GM21619 (cell line): ENCODE results near the gene VWA3A.
"Not testable (repeated sequence)": the region's sequence is repeated elsewhere in the genome, so short reads cannot be mapped to it uniquely, and the experiment has no call there.

Source experiments
- ATAC-seq: cut with Tn5 transposase; IDR thresholded peaks from one replicate; pipeline ENCODE4 v1.9.1; 2021; ENCODE audit not compliant: unreplicated experiment

VWA3A gene

DNA sequence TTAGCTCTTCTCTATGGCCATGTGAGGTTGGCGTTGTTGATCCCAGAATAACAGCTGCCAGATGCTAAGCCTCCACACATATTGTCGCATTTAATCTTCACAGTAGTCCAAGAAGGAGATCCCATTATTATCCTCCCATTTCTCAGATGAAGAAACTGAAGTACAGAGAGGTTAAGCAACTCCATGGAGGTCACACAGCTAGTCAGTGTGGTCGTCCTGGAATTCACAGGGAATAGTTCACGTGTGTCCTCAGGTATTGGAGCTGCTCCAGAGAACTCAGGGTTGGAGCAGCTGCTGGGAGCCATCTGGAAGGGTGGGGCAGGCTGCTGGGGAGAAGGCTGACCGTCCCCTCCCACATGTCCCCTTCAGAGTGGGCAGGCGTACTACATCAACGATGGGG is 89.5 kb downstream of the VWA3A start:
- no peak for ATAC-seq

DNA sequence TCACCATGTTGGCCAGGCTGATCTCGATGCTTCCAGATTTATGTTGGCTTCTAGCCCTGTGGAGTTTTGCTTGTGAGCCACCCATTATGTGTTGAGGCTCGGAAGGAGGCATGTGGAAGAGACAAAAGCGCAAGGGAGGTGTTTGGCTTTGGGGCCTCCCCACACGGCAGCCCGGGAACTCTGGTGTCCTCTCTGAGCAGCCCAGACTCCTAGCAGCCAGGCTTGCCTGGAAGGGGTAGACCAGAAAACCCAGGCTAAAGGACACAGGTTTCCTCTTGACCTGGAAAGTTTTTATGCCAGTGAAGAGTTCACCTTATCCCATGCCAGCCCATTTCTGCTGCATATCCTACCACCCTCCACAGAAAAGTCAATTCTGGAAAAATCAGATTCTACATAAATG is 91.0 kb downstream of the VWA3A start:
- ATAC-seq, result no peak

DNA sequence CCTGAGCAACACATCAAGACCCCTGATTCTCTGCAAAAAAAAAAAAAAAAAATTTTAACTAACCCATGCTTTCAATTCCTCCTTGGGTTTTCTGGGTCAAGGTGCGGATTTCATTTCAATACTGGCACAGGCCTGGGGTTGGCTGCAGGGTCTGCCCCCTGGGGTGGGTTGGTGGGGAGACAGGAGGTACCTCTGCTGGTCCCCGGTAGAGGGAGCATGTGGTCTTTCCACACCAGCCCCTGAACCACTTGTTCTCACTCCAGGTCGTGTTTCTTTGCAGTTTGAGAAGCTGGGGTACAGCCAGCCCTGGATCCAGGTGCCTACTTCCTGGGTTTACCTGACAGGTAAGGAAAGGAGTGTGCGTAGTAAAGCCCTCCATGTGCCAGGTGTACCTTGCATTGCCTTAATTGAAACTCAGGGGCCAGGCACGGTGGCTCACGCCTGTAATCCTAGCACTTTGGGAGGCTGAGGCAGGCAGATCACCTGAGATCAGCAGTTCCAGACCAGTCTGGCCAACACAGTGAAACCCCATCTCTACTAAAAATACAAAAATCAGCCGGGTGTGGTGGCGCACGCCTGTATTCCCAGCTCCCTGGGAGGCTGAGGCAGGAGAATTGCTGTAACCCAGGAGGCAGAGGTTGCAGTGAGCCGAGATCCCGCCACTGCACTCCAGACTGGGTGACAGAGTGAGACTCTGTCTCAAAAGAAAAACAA is 91.7 kb downstream of the VWA3A start:
- ATAC-seq, result no peak

DNA sequence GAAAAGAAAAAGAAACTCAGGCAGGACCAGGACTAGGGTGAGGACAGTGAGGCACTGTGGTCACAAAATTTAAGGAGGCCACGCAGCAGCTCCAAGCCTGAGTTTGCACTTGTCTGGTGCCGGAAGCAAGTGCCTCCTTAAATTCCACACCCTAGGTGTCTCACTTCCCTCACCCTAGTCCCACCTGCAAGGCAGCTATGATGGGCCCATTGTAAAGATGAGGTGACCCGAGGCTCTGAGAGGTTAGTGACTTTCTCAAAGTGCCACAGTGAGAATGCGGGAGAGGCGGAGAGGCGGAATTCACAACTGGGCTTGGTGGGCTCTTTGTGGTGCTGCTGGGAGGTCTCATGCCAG is 92.3 kb downstream of the VWA3A start:
- ATAC-seq, result no peak

DNA sequence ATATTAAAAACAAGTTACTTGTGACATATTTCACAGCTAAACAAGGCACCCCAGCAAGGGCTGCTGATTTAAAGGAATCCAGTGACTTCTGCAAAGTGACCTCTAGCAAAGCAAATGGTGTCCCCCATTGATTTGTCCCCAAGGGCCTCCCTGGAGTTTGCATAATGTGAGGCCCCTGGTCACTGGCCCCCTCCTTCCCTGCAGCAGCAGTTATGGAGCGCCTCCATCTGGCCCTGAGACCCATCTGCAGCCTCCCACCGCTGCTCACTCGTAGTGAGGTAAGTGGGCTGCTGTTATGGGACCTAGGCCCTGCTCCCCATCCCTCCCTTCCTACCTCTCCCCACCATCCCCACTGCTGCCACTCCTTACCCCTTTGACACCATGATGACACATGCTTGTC is 94.2 kb downstream of the VWA3A start:
- no peak for ATAC-seq

DNA sequence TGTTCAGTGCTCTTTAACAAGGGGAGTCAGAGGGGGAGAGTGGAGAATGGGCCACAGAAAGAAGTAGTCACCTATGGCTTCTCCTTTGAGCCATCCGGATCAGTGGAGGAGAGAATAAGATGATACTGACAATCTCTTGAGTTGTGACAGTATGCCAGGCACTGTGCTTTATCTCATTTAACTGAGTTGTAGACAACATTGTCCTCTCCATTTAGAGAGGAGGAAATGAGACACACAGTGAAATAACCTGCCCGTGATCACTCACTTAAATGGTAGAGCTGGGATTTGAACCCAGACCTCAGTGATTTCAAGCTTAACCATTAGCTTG is 95.9 kb downstream of the VWA3A start:
- no peak for ATAC-seq

DNA sequence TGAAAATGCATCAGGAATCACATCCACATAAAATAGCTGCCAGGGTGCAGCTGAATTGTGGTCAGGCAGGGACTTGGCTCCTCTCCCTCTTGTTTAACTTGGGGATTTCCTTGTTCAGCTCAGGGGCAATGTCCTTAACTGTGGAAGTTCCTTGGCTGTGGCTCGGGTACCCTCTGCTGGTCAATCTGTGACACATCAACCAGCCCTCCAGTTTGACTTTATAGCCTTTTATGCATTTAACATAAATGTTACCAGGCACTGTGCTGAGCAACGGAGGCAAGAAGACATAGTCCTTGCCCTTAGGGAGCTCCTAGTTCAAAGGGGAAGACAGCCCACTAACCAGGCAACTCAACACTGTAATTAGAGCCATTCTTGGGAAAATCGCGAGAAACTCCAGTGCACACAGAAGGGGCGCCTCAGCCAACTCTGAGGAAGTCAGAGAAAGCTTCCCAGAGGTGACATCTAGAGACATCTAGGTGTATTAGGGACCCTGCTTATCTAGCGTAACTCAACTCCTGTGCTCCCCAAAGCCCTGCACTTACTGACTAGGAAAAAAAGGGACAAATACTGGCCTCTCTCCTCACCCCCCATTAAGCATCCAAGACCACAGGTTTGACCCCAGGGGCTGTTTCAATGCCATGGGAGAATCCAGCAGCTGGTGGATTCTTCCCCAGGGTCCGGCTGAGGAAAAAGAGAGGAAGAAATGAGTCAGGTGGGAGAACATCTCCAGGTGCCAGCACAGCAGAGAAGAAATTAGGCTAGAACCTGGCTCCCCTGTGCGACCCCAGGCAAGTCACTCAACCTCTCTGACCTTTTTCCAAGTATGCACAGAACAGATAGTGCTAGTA is 96.5 kb downstream of the VWA3A start:
- ATAC-seq, result no peak

DNA sequence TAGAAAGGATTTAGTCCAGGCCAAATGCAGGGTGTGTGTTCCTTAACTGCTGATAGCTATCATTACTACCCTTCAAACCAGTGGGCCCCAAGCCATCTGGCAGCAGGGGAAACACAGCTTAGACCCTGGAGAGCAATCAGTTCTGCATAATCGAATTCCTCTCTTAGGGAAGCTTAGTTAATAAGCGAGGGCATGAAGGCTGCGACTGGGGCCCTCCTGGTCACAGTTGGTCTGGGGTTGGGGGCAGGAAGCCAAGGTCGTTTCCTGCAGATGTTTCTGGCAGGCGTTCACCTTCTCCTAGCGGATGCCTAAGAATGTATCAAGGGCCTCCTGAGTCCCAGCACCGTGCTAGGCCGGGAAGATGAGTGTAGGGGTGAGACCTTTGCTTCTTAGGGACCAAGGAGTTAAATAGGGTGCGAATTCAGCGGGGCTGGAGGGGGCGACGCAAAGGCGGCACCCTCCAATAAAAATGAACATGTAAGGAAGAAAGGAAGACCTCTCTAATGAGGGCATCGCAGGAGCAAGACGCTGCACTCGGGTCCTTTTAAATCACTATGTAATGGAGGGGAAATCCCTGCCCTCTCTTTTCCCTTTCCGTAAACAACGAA is 97.2 kb downstream of the VWA3A start:
- ATAC-seq, result no peak

DNA sequence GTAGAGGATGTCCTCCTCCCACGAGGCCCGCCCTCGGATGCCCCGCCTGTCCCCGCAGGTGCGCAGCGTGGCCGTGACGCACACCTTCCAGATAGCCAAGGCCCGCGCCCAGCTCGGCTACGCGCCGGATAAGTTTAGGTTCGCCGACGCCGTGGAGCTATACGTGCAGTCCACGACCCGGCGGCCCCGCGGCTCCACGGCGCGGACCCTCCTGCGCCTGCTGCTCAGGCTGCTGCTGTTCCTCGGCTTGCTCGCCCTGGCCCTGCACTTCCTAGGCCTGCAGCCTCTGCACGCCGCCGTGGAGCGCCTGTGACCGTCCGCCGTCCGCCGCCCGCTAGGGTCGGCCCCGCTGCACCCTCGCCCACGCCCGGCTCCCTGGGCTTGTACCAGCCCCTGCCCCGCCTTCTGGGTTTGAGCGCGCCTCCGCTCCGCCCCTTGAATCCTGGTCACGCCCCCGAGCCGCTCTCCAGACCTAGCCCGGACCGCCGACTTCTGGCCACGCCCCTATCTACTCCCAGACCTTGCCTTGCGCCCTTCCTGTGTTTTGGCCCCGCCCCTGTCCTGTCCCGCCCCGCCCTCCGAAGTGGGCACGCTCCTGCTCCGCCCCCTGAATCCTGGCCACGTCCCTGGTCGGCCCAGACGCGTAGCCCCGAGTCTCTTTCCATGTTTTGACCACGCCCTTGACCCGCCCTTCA is 97.9 kb downstream of the VWA3A start:
- ATAC-seq, result peak; percentile 58

DNA sequence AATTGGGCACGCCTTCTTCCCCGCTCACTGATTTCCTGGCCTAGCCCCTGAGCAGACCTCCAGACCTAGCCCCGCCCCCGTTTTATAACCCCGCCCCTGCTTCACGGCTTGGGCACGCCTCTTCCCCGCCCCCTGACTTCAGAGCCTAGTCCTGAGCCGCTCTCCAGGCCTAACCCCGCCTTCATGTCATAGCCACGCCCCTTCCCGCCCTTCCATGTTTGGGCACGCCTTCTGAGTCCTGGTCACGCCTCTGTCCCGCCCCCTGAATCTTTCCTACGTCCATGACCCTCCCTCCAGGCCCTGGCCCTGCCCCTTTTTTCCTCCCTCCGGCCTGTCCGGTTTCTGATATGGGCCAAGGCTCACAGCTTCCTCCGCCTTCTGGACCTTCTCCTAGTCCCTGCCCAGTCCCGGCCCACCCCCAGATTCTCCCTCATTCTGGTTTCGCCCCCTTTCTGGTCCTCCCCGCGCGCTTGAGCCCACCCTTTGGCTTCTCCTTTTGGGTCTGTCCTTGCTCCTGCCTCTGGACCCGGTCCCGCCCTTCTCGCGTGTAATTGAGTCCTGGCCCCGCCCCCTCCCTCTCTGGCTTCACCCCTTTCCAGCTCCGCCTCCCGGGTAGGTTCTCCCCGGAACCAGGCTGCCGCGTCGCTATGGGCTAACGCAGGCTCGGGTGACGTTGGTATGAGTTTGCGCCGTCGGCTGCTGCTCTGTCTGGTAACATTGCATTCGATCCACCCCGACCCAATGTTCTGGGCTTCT is 98.6 kb downstream of the VWA3A start:
- ATAC-seq, result peak; percentile 40

DNA sequence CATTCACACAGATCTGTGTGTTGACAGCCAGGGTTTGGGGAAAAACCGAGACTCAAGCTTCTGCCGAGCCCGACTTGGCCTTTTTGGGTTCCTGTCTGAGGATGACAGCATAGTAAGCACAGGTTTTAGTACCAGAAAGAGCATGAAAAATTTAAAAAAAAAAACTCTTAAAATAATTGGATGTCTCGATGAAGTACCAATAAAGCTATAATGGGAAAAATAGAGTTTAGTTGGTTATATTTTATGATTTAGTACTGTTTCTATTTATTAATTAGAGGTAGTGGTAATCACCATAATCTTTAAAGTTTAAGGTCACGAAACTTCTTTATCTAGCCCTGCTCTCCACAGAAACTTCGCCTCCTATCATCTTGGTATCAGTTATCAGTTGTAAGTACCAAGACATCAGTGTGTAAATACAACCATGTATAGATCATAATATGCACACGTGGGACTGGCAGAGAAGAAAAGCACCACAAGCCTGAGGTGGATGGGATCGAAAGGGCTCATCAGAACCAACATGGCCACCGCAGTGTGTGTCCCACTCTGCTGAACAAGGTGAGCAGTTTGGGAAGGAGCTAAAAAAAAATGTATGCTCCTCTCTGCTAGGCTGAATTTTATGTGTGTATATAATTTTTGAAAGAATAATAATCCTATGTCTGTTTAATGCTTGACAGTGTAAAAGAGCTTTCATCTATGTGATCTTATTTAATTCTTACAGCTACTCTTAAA is 99.4 kb downstream of the VWA3A start:
- no peak for ATAC-seq

DNA sequence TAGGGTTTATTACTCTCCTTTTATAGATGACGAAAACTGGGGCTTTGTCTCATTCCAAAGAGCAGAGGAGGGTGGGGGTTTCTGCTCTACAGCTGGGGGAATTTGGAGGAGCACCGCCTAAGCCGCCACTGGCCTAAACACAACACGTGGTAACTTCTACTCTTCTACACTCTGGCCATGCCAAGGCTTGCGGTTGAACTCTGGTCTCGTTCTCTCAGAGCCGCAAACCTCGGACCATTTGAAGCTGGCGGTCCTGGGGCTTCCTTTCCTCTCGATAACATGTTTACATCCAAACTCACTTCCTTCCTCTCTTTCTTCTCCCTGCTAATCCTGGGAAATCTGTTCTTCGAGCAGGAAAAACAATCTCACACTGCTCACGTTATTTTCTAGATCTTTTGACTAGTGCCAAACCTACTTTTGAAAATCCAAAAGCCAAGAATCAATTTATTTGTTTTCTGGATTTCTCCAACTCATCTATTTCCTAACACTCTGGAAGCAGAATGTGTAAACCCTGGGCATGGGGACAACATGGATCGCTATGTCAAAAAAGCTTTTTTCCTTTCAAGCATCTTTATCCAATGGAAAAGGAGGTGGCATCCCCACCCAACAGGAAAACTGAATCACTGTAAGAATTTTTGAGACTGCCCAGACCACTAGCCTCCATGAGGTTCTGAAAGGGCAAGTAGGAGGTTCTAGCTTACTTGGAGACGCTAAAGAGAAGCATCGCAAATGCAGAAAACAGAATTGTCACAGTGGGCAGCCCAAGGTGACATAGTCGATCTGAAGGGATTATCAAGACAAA is 100.1 kb downstream of the VWA3A start:
- ATAC-seq, result peak; percentile 15

DNA sequence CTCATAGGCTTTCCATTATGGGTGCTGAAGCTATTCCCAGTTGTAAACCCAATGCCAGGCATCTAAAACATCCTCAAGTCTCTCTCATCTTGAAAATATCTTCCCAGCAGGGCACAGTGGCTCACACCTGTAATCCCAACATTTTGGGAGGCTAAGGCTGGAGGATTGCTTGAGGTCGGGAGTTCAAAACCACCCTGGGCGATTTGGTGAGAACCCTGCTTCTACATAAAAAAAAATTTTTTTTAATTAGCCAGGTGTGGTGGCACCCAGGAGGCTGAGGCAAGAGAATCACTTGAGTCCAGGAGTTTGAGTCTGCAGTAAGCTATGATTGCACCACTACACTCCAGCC is 100.7 kb downstream of the VWA3A start:
- ATAC-seq, result no peak

DNA sequence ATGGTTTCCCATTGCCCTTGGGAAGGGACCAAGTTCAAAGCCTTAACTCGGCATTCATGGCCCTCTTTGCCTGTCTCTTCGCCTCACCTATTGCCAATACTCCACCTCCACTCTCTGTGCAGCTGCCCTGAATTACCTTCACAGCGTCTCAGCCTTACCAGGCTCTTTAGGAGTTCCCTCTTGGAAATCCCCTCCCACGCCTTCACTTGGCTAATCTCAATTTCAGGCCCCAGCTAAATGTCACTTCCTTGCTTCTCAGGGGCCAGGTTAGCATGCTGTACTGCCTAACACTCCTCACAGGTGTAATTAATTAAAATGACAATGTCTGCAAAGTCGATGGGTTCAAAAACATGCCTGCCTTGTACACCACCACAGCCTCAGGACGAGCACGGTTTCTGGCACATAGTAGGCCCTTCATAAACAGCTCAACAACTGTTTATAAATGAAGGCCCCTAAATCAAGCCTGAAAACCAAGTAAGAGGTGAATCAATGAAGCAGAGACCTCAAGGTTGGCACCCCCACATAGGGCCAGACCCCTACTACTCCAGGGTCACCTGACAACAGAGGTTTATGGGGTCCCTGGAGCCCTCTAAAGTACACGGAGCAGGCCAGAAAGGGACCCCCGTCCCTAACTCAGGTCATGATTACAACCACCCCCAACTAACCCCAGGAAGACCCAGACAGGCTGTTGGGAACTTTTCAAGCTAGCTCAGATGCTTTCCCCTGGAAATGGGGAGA is 102.5 kb downstream of the VWA3A start:
- ATAC-seq, result no peak

DNA sequence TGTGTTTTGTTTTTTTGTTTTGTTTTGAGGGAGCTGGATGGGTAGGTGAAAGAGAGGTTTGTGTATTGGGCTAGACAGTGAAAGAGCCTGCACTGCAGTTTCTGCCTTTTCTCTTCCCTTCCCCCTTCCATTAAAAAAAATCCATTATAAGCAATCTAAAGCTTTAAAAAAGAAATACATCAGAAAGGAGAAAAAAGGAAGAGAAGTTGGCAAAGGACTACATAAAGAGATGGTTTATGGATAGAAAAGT is 103.0 kb downstream of the VWA3A start:
- ATAC-seq, result no peak

DNA sequence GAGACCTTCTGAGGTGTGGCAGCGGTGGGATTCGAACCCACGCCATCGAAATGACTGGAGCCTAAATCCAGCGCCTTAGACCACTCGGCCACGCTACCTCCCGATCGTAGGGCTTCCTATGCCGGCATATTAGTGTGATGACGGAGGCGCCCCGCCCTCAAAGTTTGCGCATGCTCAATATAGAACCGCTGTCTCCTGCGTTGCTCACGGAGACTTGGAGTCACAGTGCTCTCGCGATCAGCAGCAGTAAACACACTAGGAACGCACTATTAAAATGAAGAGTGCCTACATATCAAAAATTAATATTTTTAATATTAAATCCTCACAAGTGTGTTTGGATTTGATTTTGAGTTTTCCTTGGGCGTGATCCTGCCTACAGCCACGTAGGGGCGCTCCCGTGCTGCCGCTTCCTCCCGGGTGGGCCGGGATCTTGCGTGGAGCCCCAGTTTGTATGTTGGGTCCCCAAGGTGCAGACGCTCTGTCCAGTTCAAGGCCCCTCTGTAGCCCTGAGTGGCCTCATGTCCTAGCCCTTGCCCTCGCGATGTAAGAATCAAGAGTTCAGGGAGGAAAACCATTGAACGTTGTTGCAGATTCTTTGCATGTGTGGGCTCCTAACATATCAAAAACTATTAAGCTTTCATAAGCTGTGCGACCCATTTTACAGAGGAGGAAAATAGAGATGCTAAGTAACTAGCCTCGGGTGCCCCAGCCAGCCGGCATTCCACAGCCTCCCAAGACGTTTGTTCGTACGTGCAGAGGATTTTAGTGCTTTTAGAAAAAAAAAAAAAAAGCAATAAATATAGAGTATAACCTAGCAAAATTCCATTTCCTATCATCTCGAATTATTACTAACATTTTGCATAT is 103.6 kb downstream of the VWA3A start:
- ATAC-seq, result peak; percentile 16

DNA sequence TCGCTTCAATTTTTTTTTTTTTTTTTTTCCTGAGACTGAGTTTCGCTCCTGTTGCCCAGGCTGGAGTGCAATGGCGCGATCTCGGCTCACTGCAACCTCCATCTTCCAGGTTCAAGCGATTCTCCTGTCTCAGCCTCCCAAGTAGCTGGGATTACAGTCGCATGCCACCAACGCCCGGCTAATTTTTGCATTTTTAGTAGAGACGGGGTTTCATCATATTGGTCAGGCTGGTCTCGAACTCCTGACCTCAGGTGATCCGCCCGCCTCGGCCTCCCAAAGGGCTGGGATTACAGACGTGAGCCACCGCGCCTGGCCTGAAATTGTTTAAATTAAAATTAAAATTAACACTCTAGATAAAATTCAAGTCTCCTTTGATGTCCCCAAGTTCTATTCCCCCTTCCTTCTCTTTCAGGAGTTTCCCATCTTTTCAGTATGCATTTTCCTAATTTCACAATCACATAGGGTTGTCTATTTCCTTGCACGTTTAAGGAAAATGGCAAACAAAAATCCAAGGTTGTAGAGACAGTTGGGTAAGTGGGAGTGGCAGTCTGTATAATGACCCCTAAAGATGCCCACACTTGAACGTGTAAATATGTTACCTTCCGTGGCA is 104.3 kb downstream of the VWA3A start:
- ATAC-seq, result not testable (repeated sequence)
